K562 (cell line): Measurements from ENCODE around the gene LSP1. TPM values are rescaled to one million over a fixed set of nuclear protein-coding genes. Genes with fewer than 3 reads are reported as not detected.

Experiments
- ASH1L ChIP-seq: fragments of 450-650 bp; IDR thresholded peaks from 2 replicates; pipeline ENCODE4 v1.6.1; 2018; ENCODE audit warnings: borderline replicate concordance, mild to moderate bottlenecking, low read depth; ENCODE audit not compliant: partially characterized antibody
- E2F6 ChIP-seq, 2 experiments: IDR thresholded peaks; 2 replicates each; pipeline ENCODE4 v1.6.1; 2011; ENCODE audit warnings: borderline replicate concordance in 1 of 2, control low read depth in 1 of 2, low read depth in 1 of 2, low read length in 1 of 2, mild to moderate bottlenecking in 1 of 2, mixed read lengths in 1 of 2, moderate library complexity in 1 of 2; ENCODE audit not compliant: insufficient read depth in 1 of 2, insufficient read length in 1 of 2, poor library complexity in 1 of 2, severe bottlenecking in 1 of 2; ENCODE audit errors: extremely low read depth in 1 of 2
- ELF4 ChIP-seq: fragments of 450-650 bp; formaldehyde crosslinking; IDR thresholded peaks from 2 replicates; pipeline ENCODE4 v1.4.0; 2022; ENCODE audit warnings: missing genetic modification characterization
- HDAC6 ChIP-seq: IDR thresholded peaks from 2 replicates; pipeline ENCODE4 v1.6.1; 2012; ENCODE audit warnings: low read depth, mild to moderate bottlenecking, control low read depth, inconsistent platforms, low read length, moderate library complexity
- ZNF124 ChIP-seq: sonication (generic); formaldehyde crosslinking; IDR thresholded peaks from 2 replicates; pipeline ENCODE4 v1.8.1; 2022; ENCODE audit warnings: missing genetic modification reagents
- ZNF609 ChIP-seq: sonication (generic); formaldehyde crosslinking; IDR thresholded peaks from 2 replicates; pipeline ENCODE4 v1.8.1; 2023; ENCODE audit warnings: missing genetic modification reagents, mild to moderate bottlenecking, borderline replicate concordance
- polyA plus RNA-seq, 8 experiments: library from polyadenylated mRNA; depleted of rRNA in 4 of 8; stranded (reverse) in 5 of 8; unstranded in 3 of 8; fragments of >200 nt; fragmentation: Nextera tagmentation in 2 of 8; fragmentation: Illumina TruSeq in 1 of 8; extraction: Ambion mirVana in 2 of 8; extraction: Trizol in 1 of 8; gene quantifications; 2 replicates each; pipeline versions ENCODE4 v1.2.1 to v1.2.3, GENCODE V29; 2011 to 2014; ENCODE audit warnings: inconsistent platforms in 1 of 8, missing spikeins in 1 of 8
- total RNA-seq, 7 experiments: library from RNA; depleted of rRNA in 6 of 7; stranded (reverse); fragments of >200 nt in 6 of 7; fragmentation: Illumina TruSeq in 2 of 7; extraction: Trizol in 2 of 7; gene quantifications; 2 replicates each; pipeline versions ENCODE4 v1.2.1 to v1.2.3, GENCODE V29; 2011 to 2021; ENCODE audit warnings: low replicate concordance in 1 of 7
- TF ChIP-seq, protein P1 (sequence below), 3 experiments: fragments of 200-800 bp in 1 of 3; sonication (Bioruptor generic) in 1 of 3; sonication (generic) in 1 of 3; formaldehyde crosslinking in 1 of 3; IDR thresholded peaks; 2 replicates each; pipeline versions ENCODE4 v1.6.1 to v1.8.0; 2016 to 2022; ENCODE audit warnings: mild to moderate bottlenecking in 2 of 3, missing compliant biosample characterization in 2 of 3, missing genetic modification characterization in 2 of 3, missing genetic modification reagents in 1 of 3
- TF ChIP-seq, protein P2 (sequence below): fragments of 250-450 bp; sonication (Bioruptor Pico); IDR thresholded peaks from 2 replicates; pipeline ENCODE4 v1.4.0; 2020; ENCODE audit warnings: mild to moderate bottlenecking, moderate library complexity, borderline replicate concordance
- TF ChIP-seq, protein P3 (sequence below), 3 experiments: fragments of 200-800 bp in 1 of 3; fragments of 250-450 bp in 1 of 3; fragments of 450-650 bp in 1 of 3; sonication (Bioruptor Pico) in 1 of 3; sonication (Bioruptor generic) in 1 of 3; formaldehyde crosslinking in 1 of 3; IDR thresholded peaks; 2 replicates each; pipeline versions ENCODE4 v1.6.1 to v1.8.0; 2016 to 2022; ENCODE audit warnings: mild to moderate bottlenecking in 2 of 3, missing genetic modification characterization in 2 of 3, missing compliant biosample characterization in 1 of 3, moderate library complexity in 1 of 3

The LSP1 gene
- total and polyA plus RNA-seq, 9 of the 15 experiments (the other 6 are each of a cell fraction or from before 2014, with no cell fraction given) = 0.08 to 2.9 (median 0.65) TPM; not detected in 2

DNA sequence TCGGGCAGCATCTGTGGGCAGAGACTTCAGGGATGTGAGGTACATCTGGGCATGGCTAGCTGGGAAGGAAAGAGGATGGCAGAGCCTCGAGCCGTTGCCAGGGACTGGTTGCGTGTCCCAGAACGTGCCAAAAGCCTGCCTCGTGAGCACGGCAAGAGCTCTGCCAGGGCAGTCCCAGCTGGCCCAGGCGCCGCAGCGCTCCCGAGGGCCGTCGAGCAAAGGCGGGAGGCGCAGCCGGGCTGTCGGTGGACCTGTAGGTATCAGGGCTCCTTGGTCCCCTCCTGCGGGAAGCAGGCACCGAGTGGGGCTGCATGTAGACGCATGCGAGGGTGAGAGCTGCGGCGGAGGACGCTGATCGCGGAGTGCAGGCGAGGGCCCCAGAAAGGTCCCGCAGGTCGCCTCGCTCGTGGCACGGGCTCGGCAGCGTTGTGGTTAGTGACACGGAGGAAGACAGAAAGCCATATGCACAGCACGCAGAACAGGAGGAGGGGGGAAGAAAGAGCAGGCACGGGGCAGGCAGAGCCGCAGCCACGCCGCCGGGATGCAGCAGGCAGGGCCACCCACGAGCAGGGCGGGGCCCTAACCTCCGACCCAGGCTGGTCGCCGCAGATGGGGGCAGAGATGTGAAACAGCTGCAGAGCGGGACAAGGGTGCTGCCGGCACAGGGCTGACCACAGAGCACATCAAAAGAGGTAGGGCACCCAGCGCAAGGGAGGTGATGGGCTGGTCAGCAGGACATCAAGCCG, 18.0 kb downstream of the LSP1 start (continued):
- TF ChIP-seq, protein P1, sequence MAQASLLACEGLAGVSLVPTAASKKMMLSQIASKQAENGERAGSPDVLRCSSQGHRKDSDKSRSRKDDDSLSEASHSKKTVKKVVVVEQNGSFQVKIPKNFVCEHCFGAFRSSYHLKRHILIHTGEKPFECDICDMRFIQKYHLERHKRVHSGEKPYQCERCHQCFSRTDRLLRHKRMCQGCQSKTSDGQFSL (CRISPR knock-in tag; IDR thresholded peaks at IDR 0.05) = no peak
- TF ChIP-seq, protein P1 (tag; IDR thresholded peaks at IDR 0.05) = no peak
- TF ChIP-seq ZNF124 (CRISPR knock-in tag) = no peak
- no peak for TF ChIP-seq ELF4 (CRISPR knock-in tag)
- no peak for TF ChIP-seq ZNF609 (CRISPR knock-in tag)
- no peak for TF ChIP-seq ASH1L
- TF ChIP-seq, protein P2, sequence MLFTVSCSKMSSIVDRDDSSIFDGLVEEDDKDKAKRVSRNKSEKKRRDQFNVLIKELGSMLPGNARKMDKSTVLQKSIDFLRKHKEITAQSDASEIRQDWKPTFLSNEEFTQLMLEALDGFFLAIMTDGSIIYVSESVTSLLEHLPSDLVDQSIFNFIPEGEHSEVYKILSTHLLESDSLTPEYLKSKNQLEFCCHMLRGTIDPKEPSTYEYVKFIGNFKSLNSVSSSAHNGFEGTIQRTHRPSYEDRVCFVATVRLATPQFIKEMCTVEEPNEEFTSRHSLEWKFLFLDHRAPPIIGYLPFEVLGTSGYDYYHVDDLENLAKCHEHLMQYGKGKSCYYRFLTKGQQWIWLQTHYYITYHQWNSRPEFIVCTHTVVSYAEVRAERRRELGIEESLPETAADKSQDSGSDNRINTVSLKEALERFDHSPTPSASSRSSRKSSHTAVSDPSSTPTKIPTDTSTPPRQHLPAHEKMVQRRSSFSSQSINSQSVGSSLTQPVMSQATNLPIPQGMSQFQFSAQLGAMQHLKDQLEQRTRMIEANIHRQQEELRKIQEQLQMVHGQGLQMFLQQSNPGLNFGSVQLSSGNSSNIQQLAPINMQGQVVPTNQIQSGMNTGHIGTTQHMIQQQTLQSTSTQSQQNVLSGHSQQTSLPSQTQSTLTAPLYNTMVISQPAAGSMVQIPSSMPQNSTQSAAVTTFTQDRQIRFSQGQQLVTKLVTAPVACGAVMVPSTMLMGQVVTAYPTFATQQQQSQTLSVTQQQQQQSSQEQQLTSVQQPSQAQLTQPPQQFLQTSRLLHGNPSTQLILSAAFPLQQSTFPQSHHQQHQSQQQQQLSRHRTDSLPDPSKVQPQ = no peak
- TF ChIP-seq E2F6 (IDR thresholded peaks at IDR 0.05; ENCODE audit: borderline replicate concordance in 1 of 2, extremely low read depth in 1 of 2, insufficient read depth in 1 of 2, insufficient read length in 1 of 2, low read depth in 1 of 2, low read length in 1 of 2, poor library complexity in 1 of 2, severe bottlenecking in 1 of 2) = peak in 1 of 2 experiments; percentile 7
- TF ChIP-seq, protein P3, sequence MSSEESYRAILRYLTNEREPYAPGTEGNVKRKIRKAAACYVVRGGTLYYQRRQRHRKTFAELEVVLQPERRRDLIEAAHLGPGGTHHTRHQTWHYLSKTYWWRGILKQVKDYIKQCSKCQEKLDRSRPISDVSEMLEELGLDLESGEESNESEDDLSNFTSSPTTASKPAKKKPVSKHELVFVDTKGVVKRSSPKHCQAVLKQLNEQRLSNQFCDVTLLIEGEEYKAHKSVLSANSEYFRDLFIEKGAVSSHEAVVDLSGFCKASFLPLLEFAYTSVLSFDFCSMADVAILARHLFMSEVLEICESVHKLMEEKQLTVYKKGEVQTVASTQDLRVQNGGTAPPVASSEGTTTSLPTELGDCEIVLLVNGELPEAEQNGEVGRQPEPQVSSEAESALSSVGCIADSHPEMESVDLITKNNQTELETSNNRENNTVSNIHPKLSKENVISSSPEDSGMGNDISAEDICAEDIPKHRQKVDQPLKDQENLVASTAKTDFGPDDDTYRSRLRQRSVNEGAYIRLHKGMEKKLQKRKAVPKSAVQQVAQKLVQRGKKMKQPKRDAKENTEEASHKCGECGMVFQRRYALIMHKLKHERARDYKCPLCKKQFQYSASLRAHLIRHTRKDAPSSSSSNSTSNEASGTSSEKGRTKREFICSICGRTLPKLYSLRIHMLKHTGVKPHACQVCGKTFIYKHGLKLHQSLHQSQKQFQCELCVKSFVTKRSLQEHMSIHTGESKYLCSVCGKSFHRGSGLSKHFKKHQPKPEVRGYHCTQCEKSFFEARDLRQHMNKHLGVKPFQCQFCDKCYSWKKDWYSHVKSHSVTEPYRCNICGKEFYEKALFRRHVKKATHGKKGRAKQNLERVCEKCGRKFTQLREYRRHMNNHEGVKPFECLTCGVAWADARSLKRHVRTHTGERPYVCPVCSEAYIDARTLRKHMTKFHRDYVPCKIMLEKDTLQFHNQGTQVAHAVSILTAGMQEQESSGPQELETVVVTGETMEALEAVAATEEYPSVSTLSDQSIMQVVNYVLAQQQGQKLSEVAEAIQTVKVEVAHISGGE (CRISPR knock-in tag; IDR thresholded peaks at IDR 0.05) = no peak
- no peak for TF ChIP-seq HDAC6
